ENCODE data around the gene SMURF2. TPM values are rescaled to one million over a fixed set of nuclear protein-coding genes. Genes with fewer than 3 reads are reported as not detected.
A peak's percentile ranks its signal among the peaks of the same experiment; 100 is the strongest.

Gene SMURF2
- total and polyA plus RNA-seq, 9 of the 15 experiments (the other 6 are each of a cell fraction or from before 2014, with no cell fraction given), result 3.8 to 22.0 (median 14.8) TPM

DNA sequence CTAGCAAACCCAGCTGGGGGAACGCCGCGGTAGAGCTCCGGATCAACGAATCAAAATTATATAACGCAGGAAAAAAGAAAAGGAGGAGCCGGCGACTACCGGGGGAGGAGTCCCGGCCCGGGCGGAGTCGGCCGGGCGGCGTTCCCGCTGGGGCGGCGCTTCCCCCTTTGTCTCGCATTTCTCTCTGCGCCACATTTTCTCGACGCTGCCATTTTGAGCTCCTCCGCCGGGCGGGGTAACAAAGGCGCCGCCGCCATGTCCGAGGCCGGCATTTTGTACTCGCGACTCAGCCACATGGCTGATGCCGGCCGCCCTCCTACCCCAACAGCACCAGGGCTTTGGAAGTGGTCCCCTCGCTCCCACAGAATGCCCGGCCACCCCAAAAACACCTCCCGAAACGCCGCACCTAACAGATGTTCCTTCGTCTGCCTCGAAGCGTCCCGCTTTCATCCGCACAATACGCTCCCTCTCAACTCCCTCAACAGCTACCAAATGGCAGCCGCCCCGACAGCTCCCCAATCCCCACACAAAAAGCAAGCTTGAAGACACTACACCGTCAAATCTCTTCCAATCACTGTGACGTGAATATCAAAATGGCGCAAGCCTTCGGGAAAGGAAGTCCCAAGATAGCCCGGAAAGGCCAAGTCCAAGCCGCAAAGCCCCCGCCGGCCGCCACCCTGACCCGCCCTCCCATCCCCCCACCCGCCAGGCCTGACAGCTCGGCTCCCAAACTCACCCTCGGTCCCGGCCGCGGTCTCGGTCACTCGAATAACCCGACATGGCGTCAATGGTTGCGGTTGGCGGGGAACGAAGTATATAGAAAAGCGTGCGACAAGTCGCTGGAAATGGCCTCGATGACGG is 156.5 kb downstream of the SMURF2 start (continued):
- TF ChIP-seq BRCA1 (IDR thresholded peaks at IDR 0.05), result no peak
- 0 out of 2 replicates have a peak, but pooled peaks have one; percentile 70 for TF ChIP-seq BRCA1 (CRISPR knock-in tag; IDR thresholded peaks at IDR 0.05)
- TF ChIP-seq RBFOX2 (IDR thresholded peaks at IDR 0.05; ENCODE audit: low read depth, low read length), result peak; percentile 99
- TF ChIP-seq PHF21A (IDR thresholded peaks at IDR 0.05; ENCODE audit: borderline replicate concordance, low read depth), result no peak
- TF ChIP-seq, protein P1, sequence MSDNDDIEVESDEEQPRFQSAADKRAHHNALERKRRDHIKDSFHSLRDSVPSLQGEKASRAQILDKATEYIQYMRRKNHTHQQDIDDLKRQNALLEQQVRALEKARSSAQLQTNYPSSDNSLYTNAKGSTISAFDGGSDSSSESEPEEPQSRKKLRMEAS (CRISPR knock-in tag; IDR thresholded peaks at IDR 0.05), result peak; percentile 59; the same call in 1 of the 2 replicates
- TF ChIP-seq, protein P2, sequence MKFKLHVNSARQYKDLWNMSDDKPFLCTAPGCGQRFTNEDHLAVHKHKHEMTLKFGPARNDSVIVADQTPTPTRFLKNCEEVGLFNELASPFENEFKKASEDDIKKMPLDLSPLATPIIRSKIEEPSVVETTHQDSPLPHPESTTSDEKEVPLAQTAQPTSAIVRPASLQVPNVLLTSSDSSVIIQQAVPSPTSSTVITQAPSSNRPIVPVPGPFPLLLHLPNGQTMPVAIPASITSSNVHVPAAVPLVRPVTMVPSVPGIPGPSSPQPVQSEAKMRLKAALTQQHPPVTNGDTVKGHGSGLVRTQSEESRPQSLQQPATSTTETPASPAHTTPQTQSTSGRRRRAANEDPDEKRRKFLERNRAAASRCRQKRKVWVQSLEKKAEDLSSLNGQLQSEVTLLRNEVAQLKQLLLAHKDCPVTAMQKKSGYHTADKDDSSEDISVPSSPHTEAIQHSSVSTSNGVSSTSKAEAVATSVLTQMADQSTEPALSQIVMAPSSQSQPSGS (CRISPR knock-in tag; IDR thresholded peaks at IDR 0.05), result no peak
- no peak for TF ChIP-seq HSF4 (CRISPR knock-in tag; IDR thresholded peaks at IDR 0.05; ENCODE audit: borderline replicate concordance)
- TF ChIP-seq, protein P3, sequence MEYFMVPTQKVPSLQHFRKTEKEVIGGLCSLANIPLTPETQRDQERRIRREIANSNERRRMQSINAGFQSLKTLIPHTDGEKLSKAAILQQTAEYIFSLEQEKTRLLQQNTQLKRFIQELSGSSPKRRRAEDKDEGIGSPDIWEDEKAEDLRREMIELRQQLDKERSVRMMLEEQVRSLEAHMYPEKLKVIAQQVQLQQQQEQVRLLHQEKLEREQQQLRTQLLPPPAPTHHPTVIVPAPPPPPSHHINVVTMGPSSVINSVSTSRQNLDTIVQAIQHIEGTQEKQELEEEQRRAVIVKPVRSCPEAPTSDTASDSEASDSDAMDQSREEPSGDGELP (CRISPR knock-in tag; IDR thresholded peaks at IDR 0.05; ENCODE audit: borderline replicate concordance), result peak; percentile 51; the same call in 1 of the 2 replicates
- TF ChIP-seq GATAD2B (IDR thresholded peaks at IDR 0.05; ENCODE audit: borderline replicate concordance), result no peak
- TF ChIP-seq MEIS2 (IDR thresholded peaks at IDR 0.05; ENCODE audit: partially characterized antibody), result no peak
- TF ChIP-seq TOE1 (IDR thresholded peaks at IDR 0.05; ENCODE audit: borderline replicate concordance), result peak; percentile 26; the same call in 1 of the 2 replicates
- no peak; the same call in 1 of the 2 replicates for TF ChIP-seq TOE1 (CRISPR knock-in tag; IDR thresholded peaks at IDR 0.05; ENCODE audit: borderline replicate concordance, low read depth)
- no peak for TF ChIP-seq ATF1 (CRISPR knock-in tag; IDR thresholded peaks at IDR 0.05)
- no peak; the same call in none of the 2 replicates for TF ChIP-seq ATF1 (tag; IDR thresholded peaks at IDR 0.05)
- peak; percentile 66; the same call in 1 of the 2 replicates for TF ChIP-seq ZBTB17 (CRISPR knock-in tag; IDR thresholded peaks at IDR 0.05)
- peak; percentile 100 for TF ChIP-seq ZC3H4 (CRISPR knock-in tag; IDR thresholded peaks at IDR 0.05; ENCODE audit: borderline replicate concordance)
- TF ChIP-seq, protein P4, sequence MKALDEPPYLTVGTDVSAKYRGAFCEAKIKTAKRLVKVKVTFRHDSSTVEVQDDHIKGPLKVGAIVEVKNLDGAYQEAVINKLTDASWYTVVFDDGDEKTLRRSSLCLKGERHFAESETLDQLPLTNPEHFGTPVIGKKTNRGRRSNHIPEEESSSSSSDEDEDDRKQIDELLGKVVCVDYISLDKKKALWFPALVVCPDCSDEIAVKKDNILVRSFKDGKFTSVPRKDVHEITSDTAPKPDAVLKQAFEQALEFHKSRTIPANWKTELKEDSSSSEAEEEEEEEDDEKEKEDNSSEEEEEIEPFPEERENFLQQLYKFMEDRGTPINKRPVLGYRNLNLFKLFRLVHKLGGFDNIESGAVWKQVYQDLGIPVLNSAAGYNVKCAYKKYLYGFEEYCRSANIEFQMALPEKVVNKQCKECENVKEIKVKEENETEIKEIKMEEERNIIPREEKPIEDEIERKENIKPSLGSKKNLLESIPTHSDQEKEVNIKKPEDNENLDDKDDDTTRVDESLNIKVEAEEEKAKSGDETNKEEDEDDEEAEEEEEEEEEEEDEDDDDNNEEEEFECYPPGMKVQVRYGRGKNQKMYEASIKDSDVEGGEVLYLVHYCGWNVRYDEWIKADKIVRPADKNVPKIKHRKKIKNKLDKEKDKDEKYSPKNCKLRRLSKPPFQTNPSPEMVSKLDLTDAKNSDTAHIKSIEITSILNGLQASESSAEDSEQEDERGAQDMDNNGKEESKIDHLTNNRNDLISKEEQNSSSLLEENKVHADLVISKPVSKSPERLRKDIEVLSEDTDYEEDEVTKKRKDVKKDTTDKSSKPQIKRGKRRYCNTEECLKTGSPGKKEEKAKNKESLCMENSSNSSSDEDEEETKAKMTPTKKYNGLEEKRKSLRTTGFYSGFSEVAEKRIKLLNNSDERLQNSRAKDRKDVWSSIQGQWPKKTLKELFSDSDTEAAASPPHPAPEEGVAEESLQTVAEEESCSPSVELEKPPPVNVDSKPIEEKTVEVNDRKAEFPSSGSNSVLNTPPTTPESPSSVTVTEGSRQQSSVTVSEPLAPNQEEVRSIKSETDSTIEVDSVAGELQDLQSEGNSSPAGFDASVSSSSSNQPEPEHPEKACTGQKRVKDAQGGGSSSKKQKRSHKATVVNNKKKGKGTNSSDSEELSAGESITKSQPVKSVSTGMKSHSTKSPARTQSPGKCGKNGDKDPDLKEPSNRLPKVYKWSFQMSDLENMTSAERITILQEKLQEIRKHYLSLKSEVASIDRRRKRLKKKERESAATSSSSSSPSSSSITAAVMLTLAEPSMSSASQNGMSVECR (CRISPR knock-in tag; IDR thresholded peaks at IDR 0.05), result peak; percentile 19; the same call in 1 of the 2 replicates
- TF ChIP-seq ETS2 (tag; IDR thresholded peaks at IDR 0.05; ENCODE audit: borderline replicate concordance, poor library complexity, severe bottlenecking), result no peak
- TF ChIP-seq BRD9 (IDR thresholded peaks at IDR 0.05; ENCODE audit: low read depth, partially characterized antibody), result peak; percentile 27
- 0 out of 2 replicates have a peak, but pooled peaks have one; percentile 27 for TF ChIP-seq ETV1 (tag; conservative IDR thresholded peaks at IDR 0.05; ENCODE audit: low read depth)

Data from K562 (cell line).